Activated T-helper 9 cell treated with anti-CD3 and anti-CD28 coated beads, Interleukin-2, amount 50 U/mL, for 16 hours (primary cell): ENCODE data around the gene SLC8A3.
"Not testable (repeated sequence)": the region's sequence is repeated elsewhere in the genome, so short reads cannot be mapped to it uniquely, and the experiment has no call there.

Experiments
- DNase-seq: peaks from one replicate; pipeline ENCODE4 v3.0.0-alpha.2; 2020; ENCODE audit warnings: low read depth

The SLC8A3 gene

DNA sequence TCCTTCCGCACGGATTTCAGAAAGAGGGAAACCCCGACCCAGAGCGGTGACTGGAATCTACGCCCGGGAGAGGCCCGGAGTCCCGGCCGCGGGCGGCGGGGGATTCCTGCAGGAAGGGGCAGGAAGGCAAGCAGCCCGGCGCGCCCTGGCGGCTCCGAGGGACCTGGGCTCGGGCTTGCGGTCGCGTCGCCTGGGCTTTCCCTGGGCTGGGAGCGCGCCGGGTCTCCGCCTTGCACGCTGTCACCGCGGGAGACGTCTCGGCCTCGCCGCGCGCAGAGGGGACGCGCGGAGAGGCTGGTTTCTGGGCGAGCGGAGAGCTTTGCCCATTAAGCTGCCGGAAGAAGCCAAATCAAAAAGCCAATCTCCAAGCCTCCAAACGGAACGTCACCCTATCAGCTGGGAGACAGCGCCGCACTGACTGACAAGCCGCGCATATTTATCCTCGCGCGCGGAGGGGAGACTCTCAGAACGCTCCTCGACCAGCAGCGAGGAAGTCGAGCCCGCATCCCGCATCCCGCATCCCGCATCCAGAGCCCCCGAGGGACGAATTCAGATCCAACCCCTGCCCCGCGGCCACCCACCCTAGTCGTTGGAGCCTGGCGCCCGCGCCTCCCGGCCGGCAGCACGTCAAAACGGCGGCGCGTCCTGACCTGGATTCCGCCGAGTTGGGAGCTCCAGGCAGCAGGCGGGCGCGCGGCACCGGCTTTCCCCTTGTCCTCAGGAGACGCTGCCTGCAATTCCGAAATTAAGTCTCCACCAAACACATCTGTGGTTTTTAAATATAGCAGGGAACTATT lies at the start of gene SLC8A3:
TSS of gene SLC8A3 (minus strand) at position 293 of the 797 bp plus-strand sequence. CDS start 20,529 bp downstream, outside the sequence.
- DNase-seq, result no peak

GRCh38 chr14:70237710-70238109 lies 49.0 kb upstream of the SLC8A3 start:
- no peak for DNase-seq

DNA sequence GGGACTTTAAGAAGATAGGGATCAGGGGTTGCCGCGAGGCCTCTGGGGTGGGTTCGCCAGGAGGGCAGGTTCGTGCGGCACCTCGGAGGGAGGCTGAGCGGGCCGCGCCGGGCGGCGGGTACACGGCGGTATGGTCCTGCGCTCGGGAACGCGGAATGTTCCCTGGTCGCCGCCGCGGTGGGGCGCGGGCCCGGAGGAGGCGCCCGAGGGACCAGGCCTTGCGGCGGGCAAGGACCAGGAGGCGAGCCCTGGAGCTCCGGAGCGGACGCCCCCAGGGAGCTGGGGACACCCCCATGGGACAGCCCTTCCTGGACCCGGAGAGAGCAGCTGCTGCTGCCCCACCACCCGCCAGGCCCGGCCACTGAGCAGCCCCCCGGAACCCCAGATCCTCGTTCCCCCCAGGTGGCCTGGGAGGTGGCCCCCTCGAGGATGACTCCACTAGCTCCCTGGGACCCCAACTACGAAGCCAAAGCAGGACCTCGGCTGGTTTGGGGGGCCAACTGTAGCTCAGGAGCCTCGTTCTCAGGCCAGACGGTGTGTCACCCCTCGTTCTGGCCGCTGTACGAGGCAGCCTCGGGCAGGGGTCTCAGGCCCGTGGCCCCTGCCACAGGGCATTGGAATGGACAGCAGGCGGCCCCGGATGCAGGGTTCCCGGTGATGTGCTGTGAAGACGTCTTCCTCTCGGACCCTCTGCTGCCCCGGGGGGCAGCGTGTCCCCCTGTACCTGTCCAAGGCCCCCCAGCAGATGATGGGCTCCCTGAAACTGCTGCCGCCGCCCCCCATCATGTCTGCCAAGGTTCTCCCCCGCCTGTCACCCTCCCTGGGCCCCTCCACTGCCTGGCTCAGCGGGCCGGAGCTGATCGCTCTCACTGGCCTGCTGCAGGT lies 45.6 kb upstream of the SLC8A3 start:
- no peak for DNase-seq

DNA sequence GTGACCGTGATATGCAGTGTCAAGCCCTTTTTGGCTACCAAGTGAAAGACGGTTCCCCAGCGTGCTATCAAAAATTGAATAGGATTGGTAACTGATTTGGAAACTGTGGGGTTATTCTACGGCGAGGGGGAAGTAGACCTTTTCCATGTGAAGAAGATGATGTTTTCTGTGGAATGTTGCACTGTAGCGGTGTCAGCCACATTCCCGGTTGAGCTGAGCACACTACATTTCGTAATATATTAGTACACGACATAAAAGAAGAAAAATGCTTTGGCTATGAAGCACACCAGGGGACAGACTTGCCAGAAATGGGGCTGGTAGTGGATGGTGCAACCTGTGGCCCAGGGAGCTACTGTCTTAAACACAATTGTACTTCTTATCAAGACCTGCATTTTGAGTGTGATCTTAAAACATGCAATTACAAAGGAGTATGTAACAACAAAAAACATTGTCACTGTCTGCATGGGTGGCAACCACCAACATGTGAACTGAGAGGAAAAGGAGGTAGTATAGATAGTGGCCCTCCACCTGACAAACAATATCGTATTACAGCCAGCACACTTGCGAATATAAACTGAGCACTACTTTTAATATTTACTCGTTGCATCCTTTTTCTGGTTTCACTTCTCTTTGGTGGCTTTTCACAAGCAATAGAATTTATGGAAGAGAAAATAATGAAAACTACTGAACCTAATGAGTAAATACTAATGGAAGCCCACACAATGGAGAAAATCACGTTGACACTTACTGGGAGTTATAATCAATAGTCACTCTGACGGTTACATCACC lies 43.2 kb upstream of the SLC8A3 start:
- DNase-seq, result not testable (repeated sequence)

- DNase-seq, result not testable (repeated sequence)
These were observed 41.3 kb upstream of the SLC8A3 start for GRCh38 chr14:70229877-70230640.

DNA sequence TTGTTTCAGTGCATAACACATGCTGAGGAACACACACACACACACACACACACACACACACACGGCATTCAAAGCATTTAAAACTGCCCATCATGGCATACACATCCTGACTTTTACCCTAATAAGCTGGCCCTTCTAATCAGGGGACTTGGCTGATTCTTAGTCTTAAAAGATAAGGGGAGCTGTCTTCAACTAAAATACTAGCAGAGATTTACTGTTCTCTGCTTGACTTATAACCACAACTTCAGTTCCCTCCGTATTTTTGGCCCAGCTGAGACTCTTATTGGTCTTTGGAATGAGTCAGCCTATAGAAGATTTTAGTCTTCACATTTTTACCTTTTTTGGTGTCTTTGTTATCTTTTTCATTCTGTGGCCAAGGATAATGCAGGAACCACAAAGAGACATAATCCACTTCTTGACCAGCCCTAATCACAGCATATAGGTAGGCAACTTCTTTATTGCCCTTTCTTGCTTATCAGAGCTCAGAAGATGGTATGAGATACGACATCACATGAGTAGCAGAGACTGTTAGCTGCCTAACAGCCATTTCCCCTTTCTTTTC lies 25.1 kb upstream of the SLC8A3 start:
- DNase-seq, result no peak

- no peak for DNase-seq
These were observed 24.0 kb upstream of the SLC8A3 start for GRCh38 chr14:70212752-70213151.

- no peak for DNase-seq
These were observed 19.6 kb upstream of the SLC8A3 start for GRCh38 chr14:70208380-70208779.

DNA sequence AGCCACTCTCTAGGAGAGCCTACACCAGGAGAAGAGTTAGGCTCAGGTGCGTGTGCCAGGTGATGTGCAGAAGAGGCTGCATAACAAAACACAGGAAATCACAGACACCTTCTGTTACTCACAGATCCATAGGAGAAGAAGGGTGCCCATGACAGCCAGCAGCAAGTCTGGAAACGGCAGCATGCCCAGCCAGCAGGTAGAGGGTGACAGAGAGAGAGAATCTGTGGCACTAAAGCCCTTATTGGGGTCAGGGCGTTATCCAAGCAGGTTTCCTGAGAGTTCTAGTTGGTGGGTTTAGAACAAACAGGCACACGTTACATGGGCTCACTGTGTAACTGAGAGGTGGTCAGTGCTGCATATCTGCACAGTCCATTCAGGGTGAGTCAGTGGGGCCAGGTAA lies 14.9 kb upstream of the SLC8A3 start:
- no peak for DNase-seq

DNA sequence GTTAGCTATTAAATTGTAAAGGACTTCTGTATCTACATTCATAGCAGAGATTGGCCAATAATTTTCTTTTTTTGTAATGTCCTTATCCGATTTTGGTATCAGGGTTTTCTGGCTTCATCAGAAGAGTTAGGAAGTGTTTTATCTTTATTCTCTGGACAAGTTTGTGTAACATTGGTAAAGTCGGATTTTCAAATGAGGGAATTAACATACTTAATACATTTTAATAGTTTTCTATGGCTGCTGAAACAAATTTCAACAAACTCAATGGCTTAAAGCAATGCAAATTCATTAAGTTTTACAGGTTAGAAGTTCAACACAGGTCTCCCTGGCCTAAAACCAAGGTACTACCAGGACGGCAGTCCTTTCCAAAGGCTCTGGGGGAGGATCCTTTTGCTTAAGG lies 13.2 kb upstream of the SLC8A3 start:
- DNase-seq, result no peak

- DNase-seq, result no peak
These were observed 4.6 kb upstream of the SLC8A3 start for GRCh38 chr14:70193396-70193795.

DNA sequence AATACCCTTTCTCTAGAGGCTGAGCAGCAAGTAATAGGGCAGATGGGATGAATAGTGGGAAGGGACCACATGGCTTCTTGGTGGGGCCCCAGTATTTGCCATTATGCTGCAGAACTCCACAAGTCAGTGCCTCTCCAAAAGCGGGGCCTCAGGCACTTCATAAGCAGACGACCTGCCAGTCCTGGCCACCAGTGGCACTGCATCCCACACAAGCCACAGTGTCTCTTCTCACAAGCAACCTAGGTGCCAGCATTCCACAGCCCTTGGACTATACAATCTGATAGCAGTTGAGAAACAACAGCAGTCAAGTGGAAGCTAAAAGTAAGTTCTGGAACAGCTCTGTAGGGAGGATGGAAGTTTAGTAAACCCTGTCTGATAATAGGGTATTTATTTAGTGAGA lies 4.2 kb upstream of the SLC8A3 start:
- DNase-seq, result no peak

- DNase-seq, result no peak
These were observed 1.4 kb upstream of the SLC8A3 start for GRCh38 chr14:70190156-70190555.

GRCh38 chr14:70189456-70190077 lies 816 bp upstream of the SLC8A3 start:
- no peak for DNase-seq

DNA sequence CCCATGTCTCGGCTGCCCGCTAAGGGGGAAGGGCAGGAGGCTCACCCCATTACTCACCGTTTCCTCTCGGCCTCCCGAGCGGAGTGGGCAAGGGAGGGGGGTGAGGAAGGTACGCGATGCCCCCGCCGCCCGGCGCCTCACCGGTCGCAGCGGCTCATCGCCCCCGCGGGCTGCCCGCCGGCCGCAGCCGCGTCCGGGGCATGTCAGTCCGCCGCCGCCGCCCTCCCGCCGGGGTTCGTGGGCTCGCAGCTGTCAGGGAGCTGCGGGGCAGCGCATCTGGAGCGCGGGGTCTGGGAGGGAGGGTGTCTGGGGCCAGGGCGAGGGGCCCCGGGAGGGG lies 461 bp downstream of the SLC8A3 start:
- DNase-seq, result no peak

DNA sequence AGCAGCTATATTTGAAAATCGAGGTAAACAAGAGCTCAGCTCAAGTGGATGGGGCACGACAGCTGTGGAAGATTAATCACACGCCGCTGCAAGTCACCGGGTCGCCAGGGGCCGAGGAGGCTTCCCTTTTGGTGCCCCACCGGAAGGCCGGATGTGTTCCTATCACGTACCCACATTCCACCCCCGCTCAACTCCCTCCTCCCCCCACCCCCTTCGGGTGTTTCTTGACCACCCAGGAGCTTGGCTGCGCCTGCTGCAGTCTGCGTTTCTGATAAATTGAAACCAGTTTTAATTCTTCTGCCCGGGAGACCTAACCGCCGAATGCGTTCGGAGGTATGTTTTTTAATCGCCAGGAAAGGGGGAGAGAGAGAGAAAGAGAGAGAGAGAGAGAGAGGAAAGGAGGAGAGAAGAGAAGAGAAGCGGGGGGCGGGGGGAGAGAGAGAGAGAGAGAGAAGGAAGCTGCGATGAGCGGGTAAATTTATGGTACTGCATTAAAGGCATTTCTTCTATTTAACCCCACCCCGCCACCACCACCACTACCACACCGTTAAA lies 1.8 kb downstream of the SLC8A3 start:
- no peak for DNase-seq

DNA sequence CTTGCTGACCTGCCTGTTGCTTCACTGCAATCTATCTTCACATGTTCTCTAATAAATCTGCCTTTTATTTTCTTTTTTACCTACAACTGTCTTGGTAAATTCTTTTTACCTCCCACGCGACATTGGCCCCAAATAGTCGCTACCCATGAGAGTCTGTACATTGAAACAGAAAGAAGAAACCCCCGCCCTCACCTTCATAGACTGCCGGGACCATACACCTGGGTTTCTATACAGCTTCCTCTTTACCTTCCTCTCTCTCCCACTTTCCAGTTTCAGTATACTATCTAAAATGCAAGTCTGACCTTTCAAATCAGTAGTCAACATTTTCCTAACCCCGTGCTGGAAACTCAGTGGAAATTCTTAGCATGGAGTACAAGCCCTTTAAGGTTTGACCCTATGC lies 4.8 kb downstream of the SLC8A3 start:
- no peak for DNase-seq

- no peak for DNase-seq
These were observed 7.5 kb downstream of the SLC8A3 start for GRCh38 chr14:70181276-70181675.

DNA sequence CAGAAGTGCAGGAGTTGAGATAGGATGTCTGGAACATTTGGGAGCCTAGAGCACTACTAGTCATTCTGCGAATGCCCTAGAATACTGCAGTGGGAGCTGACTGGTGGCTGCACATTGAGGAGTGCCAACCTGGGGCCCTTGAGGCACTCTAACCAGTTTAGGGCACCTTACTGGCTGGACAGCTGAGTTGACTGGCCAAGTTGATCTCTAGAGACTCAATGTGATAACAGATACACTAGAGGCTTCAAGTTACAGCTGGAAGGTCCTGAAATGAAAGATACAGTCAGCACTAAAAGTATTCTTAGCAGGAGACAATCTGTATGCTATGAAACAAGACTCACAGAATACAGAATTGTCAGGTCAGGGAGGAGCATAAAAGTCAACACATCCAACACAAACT lies 8.0 kb downstream of the SLC8A3 start:
- DNase-seq, result no peak

DNA sequence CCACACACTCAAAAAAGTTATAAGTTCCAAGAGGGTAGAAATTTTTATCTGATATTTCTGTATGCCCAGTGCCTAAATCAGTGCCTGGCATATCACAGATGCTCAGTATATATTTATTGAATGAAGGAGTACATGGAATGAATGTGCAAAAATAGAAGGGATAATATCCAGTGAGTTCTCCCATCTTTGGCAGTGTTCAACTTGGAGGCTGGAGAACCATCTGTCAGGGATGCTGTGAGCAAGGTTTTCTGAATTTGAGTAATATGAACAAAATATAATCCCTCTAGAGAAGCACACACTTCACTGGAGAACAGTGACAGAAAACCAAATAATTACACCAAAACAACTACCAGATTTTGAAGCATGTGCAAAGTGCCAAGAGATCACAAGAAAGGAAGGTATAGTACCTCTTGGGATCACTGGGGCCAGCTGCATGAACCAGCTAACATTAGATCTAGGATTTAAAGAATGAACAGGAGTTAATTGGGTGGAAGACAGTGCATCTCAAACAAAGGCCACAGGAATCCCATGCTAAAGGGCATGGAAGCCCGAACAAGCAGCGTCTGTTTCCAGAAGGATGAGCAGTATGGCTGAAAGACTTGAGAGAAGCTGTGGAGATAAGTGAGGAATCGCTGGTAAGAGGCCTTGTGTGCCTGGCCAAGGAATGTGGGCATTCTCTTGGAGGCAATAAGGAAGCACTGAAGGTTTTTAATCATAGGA lies 11.5 kb downstream of the SLC8A3 start:
- DNase-seq, result no peak
